SU-DHL-6 (cell line): ENCODE measurements around the gene DHCR24.

Experiments used
- EZH2phosphoT487 ChIP-seq: fragments of 200-600 bp; sonication (generic), shearing (Covaris generic); conservative IDR thresholded peaks from 2 replicates; pipeline ENCODE4 v1.6.1; 2018; ENCODE audit warnings: mild to moderate bottlenecking, antibody characterized with exemption, low read length, moderate library complexity, mixed read lengths
- TF ChIP-seq, protein P1 (sequence below): fragments of 200-600 bp; sonication (generic); IDR thresholded peaks from one replicate; pipeline ENCODE4 v1.5.1; 2017; ENCODE audit warnings: antibody characterized with exemption, mild to moderate bottlenecking, low read length, moderate library complexity; ENCODE audit not compliant: insufficient read depth, poor library complexity, severe bottlenecking

DNA sequence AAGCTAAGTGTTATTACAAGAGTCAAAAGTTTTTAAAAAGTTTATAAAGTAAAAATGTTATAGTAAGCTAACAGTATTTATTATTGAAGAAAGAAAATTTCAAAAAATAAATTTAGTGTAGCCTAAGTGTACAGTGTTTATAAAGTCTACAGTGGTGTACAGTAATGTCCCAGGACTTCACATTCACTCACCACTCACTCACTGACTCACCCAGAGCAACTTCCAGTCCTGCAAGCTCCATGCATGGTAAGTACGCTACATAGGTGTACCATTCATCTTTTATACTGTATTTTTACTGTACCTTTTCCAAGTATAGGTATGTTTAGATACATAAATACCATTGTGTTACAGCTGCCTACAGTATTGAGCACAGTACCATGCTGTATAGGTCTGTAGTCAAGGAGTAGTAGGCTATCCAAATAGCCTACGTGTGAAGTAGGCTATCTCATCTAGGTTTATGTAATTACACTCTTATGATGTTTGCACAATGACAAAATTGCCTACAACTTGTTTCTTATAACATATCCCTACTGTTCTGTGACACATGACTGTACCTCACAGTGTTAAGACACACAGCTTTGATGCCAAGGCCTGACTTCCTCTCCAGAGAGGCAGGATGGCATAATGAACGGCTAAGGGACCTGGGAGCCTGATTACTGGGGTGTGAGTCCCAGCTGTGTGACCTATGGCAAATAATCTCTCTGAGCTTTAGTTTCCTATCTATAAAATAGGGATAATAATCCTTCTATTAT is 12.7 kb downstream of the DHCR24 start:
- TF ChIP-seq, protein P1, sequence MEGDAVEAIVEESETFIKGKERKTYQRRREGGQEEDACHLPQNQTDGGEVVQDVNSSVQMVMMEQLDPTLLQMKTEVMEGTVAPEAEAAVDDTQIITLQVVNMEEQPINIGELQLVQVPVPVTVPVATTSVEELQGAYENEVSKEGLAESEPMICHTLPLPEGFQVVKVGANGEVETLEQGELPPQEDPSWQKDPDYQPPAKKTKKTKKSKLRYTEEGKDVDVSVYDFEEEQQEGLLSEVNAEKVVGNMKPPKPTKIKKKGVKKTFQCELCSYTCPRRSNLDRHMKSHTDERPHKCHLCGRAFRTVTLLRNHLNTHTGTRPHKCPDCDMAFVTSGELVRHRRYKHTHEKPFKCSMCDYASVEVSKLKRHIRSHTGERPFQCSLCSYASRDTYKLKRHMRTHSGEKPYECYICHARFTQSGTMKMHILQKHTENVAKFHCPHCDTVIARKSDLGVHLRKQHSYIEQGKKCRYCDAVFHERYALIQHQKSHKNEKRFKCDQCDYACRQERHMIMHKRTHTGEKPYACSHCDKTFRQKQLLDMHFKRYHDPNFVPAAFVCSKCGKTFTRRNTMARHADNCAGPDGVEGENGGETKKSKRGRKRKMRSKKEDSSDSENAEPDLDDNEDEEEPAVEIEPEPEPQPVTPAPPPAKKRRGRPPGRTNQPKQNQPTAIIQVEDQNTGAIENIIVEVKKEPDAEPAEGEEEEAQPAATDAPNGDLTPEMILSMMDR: no peak
- TF ChIP-seq EZH2phosphoT487: no peak
